Endothelial cell (in vitro differentiated cells): Measurements from ENCODE around the gene CPEB1. TPM values are rescaled to one million over a fixed set of nuclear protein-coding genes. Genes with fewer than 3 reads are reported as not detected.

Source experiments
- DNase-seq: peaks from one replicate; pipeline ENCODE4 v3.0.0; 2021; ENCODE audit warnings: low spot score
- H3K27ac Mint-ChIP-seq: one replicate; pipeline ENCODE4 v1.8.0; 2021; ENCODE audit warnings: mixed read lengths, inconsistent platforms; ENCODE audit not compliant: unreplicated experiment
- H3K27me3 Mint-ChIP-seq: one replicate; pipeline ENCODE4 v1.8.0; 2021; ENCODE audit warnings: mild to moderate bottlenecking, moderate library complexity, mixed read lengths, inconsistent platforms; ENCODE audit not compliant: unreplicated experiment
- H3K36me3 Mint-ChIP-seq: one replicate; pipeline ENCODE4 v1.8.0; 2021; ENCODE audit warnings: mild to moderate bottlenecking, low read depth, mixed read lengths, inconsistent platforms; ENCODE audit not compliant: unreplicated experiment
- H3K4me1 Mint-ChIP-seq: one replicate; pipeline ENCODE4 v1.8.0; 2021; ENCODE audit warnings: mild to moderate bottlenecking, mixed read lengths, inconsistent platforms; ENCODE audit not compliant: unreplicated experiment
- H3K4me3 Mint-ChIP-seq: one replicate; pipeline ENCODE4 v1.8.0; 2021; ENCODE audit warnings: mild to moderate bottlenecking, mixed read lengths, inconsistent platforms; ENCODE audit not compliant: unreplicated experiment
- H3K9me3 Mint-ChIP-seq: one replicate; pipeline ENCODE4 v1.8.0; 2021; ENCODE audit warnings: mixed read lengths, inconsistent platforms; ENCODE audit not compliant: unreplicated experiment
- total RNA-seq: library from RNA; stranded (reverse); fragmentation: NEBNext Ultra II Directional; extraction: Animal tissue kit (Norgen Biotek cat#: 25700); gene quantifications from one replicate; pipeline ENCODE4 v1.2.1, GENCODE V29; 2021; ENCODE audit not compliant: unreplicated experiment
- TF ChIP-seq, protein P1 (sequence below): fragments of 200-600 bp; sonication (generic); IDR thresholded peaks from one replicate; pipeline ENCODE4 v1.5.0; 2021; ENCODE audit warnings: antibody characterized with exemption; ENCODE audit not compliant: unreplicated experiment

Gene CPEB1
- total RNA-seq, 1 donor from 2014 or later: not detected

DNA sequence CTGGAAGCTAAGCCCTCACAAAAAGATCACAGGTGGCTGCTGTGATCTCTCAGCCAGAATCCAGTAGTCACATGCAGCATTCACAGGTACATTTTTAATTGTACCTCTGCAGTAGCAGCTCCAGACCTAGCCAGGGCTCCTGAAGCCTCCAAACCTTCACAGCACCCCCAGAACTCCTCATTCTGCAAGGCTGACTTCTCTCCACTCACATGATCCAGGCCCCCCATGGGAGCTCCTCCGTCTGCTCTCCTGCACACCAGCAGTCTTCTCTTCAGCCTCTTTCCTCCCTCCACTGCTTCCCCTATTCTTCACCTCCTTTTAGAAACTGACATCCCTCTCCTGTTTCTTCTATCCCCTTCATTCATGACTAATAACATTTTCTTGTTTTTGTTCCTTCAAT is 13.2 kb upstream of the CPEB1 start:
- H3K27ac Mint-ChIP-seq: no peak overlapping the region
- no peak overlapping the region for H3K4me3 Mint-ChIP-seq
- H3K36me3 Mint-ChIP-seq: no peaks in the 10 kb centered on the region
- DNase-seq: no peak
- TF ChIP-seq, protein P1, sequence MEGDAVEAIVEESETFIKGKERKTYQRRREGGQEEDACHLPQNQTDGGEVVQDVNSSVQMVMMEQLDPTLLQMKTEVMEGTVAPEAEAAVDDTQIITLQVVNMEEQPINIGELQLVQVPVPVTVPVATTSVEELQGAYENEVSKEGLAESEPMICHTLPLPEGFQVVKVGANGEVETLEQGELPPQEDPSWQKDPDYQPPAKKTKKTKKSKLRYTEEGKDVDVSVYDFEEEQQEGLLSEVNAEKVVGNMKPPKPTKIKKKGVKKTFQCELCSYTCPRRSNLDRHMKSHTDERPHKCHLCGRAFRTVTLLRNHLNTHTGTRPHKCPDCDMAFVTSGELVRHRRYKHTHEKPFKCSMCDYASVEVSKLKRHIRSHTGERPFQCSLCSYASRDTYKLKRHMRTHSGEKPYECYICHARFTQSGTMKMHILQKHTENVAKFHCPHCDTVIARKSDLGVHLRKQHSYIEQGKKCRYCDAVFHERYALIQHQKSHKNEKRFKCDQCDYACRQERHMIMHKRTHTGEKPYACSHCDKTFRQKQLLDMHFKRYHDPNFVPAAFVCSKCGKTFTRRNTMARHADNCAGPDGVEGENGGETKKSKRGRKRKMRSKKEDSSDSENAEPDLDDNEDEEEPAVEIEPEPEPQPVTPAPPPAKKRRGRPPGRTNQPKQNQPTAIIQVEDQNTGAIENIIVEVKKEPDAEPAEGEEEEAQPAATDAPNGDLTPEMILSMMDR: no peak
- no peaks in the 10 kb centered on the region for H3K9me3 Mint-ChIP-seq
- no peaks in the 10 kb centered on the region for H3K4me1 Mint-ChIP-seq
- H3K27me3 Mint-ChIP-seq: peaks cover 7% of the 10 kb centered on the region

DNA sequence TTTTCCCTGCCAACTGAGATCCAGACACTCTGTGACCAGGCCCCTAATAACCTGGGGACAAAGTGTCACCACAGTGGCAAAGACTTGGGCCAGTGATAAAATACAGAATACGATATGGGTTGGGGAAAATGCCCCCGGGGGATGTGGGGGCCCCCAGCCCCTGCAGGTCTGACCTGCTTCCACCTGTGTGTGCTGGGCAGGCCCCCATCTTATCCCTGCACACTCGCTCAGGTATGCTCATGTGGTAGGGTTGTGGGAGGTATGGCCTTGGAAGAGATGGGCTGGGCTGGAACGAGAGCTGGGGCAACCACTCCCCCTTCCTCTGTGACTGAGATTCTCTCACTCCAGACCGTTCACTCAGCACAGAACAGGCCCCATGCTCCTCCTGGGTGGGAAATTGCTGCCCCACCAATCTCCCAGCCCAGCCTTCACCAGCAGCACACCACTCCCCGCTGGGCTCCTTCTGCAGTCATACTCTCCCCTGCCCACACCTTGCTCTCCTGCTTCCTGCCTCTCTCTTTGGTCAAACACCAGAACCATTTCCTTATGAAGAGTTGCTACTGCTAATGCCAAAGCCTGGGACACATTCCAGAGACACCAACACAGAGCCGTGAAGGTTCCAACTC is 9.6 kb upstream of the CPEB1 start:
- no peaks in the 10 kb centered on the region for H3K9me3 Mint-ChIP-seq
- TF ChIP-seq, protein P1: no peak
- H3K4me3 Mint-ChIP-seq: no peak overlapping the region
- H3K27me3 Mint-ChIP-seq: peaks cover 1% of the 10 kb centered on the region
- H3K36me3 Mint-ChIP-seq: no peaks in the 10 kb centered on the region
- H3K27ac Mint-ChIP-seq: no peak overlapping the region
- H3K4me1 Mint-ChIP-seq: peaks cover 5% of the 10 kb centered on the region
- DNase-seq: no peak

DNA sequence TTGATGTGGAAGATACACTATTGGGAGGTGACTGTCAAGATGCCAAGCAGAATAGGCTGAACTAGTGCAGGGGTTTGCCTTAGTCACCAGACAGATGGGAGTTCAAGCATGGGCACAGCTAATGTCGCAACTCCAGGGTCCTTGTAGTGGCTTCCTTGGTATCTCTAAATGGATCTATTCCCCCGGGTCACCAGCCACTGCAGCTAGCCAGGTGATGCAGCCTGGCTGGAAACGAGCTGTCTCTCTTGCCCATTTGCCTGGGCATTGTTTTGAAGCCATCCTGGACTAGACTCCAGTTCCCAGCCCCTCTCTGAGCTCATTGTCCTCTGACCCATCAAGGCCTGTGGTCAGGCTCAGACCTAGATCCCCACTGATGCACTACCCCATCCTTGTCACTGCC is 8.4 kb upstream of the CPEB1 start:
- Mint-ChIP-seq H3K4me1 (peaks cover 5% of the 10 kb centered on the region), H3K4me3 (no peak overlapping the region), H3K9me3 (no peaks in the 10 kb centered on the region), H3K27me3 (peaks cover 1% of the 10 kb centered on the region), H3K36me3 (no peaks in the 10 kb centered on the region), H3K27ac (no peak overlapping the region)
- TF ChIP-seq, protein P1: no peak
- no peak for DNase-seq

DNA sequence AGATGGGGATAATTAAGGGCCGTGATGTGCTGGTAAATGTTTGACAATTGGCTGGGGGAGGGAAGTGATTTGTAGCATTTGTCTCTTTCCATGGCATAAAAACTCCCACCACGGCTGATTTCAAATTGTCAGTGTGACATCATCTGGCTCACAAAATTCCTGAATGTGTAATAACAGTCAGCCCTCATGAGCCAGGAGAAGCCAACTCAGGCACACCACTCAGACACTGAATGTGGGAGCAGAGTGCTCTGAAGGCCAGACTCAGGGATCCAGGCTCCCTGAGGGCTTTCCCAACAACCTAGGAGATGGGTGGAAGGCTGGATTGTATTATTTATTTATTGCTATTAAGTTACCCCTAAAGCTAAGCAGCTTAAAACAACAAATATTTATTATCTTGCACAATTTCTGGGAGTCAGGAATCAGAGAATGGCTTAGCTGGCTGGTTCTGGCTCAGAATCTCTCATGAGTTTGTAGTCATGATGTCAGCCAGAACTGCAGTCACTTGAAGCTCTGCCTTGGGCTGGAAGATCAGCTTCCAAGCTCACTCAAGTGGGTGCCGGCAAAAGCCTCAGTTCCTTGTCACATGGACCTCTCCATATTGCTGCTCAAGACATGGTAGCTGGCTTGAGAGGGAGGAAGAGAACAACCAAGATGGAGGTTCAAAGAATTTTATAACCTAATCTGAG is 6.5 kb upstream of the CPEB1 start:
- Mint-ChIP-seq H3K4me3 (no peak overlapping the region), H3K27ac (no peak overlapping the region), H3K36me3 (no peaks in the 10 kb centered on the region), H3K9me3 (no peaks in the 10 kb centered on the region), H3K4me1 (peaks cover 5% of the 10 kb centered on the region), H3K27me3 (peaks cover 7% of the 10 kb centered on the region)
- no peak for DNase-seq
- TF ChIP-seq, protein P1: no peak

DNA sequence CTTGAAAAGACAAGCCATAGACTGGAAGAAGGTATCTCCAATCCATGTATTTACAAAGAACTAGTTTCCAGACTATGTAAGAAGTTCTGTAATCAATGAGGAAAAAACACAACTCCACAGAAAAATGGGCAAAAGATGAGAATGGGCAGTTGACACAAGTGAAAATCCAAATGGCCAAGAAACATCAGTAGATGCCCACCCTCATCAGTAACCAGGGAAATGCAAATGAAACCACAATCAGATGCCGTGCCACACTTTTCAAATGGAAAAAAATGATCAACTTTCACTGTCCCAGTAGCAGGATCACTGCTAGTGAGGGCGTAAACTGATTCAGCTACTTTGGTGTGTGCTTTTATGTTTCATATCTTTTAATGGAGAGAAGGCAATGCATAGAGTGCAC is 4.5 kb upstream of the CPEB1 start:
- H3K9me3 Mint-ChIP-seq: no peaks in the 10 kb centered on the region
- no peak for DNase-seq
- H3K27ac Mint-ChIP-seq: no peak overlapping the region
- TF ChIP-seq, protein P1: no peak
- H3K4me1 Mint-ChIP-seq: peaks cover 9% of the 10 kb centered on the region
- H3K4me3 Mint-ChIP-seq: no peak overlapping the region
- H3K36me3 Mint-ChIP-seq: no peaks in the 10 kb centered on the region
- H3K27me3 Mint-ChIP-seq: peaks cover 13% of the 10 kb centered on the region
